Esophagus (tissue), 2 donors: Measurements from ENCODE around the gene IQCB1. TPM values are rescaled to one million over a fixed set of nuclear protein-coding genes. Genes with fewer than 3 reads are reported as not detected.

Source experiments
- H3K27ac ChIP-seq, 2 donors: one replicate each; pipeline ENCODE4 v1.5.1; 2013; ENCODE audit warnings: low read depth in 2 of 2, mild to moderate bottlenecking in 2 of 2, inconsistent platforms in 1 of 2, low read length in 1 of 2, moderate library complexity in 1 of 2
- H3K27me3 ChIP-seq, 2 donors: one replicate each; pipeline ENCODE4 v1.6.1; 2013; ENCODE audit warnings: low read length in 2 of 2, control low read depth in 1 of 2, mild to moderate bottlenecking in 1 of 2; ENCODE audit not compliant: insufficient read depth in 2 of 2, control insufficient read depth in 1 of 2
- H3K36me3 ChIP-seq, 2 donors: one replicate each; pipeline ENCODE4 v1.6.1; 2013; ENCODE audit warnings: low read length in 1 of 2; ENCODE audit not compliant: control insufficient read depth in 2 of 2, insufficient read depth in 2 of 2
- H3K4me1 ChIP-seq, 2 donors: one replicate each; pipeline ENCODE4 v1.6.1; 2013; ENCODE audit warnings: low read length in 1 of 2; ENCODE audit not compliant: control insufficient read depth in 2 of 2, insufficient read depth in 2 of 2
- H3K4me3 ChIP-seq, 2 donors: one replicate each; pipeline ENCODE4 v1.5.1; 2013; ENCODE audit warnings: low read length in 2 of 2, mild to moderate bottlenecking in 2 of 2, low read depth in 1 of 2, moderate library complexity in 1 of 2
- H3K9me3 ChIP-seq, 2 donors: one replicate each; pipeline ENCODE4 v1.6.1; 2013; ENCODE audit warnings: mild to moderate bottlenecking in 2 of 2, low read depth in 1 of 2, low read length in 1 of 2, moderate library complexity in 1 of 2; ENCODE audit not compliant: control insufficient read depth in 2 of 2, insufficient read depth in 1 of 2
- WGBS, 2 donors: extraction: QIAGEN DNeasy Blood & Tissue Kit; methylation state at CpG; one replicate each; pipeline ENCODE4 v1.1.7; 2013; 5-methylcytosine and 5-hydroxymethylcytosine counted together
- polyA plus RNA-seq, 2 donors: library from polyadenylated mRNA; stranded (reverse); fragments of 200-250 nt; gene quantifications; one replicate each; pipeline ENCODE4 v1.2.3, GENCODE V29; 2013
- donor health status: healthy with polysubstance abuse.
- donor health status: Bipolar disorder and iron deficiency.

IQCB1 gene
- polyA plus RNA-seq, 2 donors: 8.9 to 12.2 TPM

DNA sequence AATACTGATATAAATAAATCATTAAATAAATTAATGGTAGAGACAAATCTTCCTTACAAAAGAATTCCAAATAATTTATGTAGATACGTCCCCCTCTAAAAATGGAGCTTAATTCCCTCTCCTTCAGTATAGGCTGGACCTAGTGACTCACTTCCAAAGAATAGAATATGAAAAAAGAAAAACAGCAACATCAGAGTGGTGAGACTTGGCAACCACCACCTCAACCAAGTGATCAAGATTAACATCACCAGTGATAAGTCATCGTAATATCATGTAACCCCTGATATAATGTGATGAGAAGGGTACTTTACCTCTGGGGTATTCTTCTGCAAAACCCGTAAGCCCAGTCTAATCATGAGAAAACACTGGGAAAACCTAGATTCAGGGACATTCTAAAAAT is 98.7 kb downstream of the IQCB1 start:
- Histone ChIP-seq H3K4me1 (no peaks in the 10 kb centered on the region), H3K36me3 (no peaks in the 10 kb centered on the region)
- WGBS, 2 donors: 79 to 89% methylated on average over 3 of the region's 3 CpGs

DNA sequence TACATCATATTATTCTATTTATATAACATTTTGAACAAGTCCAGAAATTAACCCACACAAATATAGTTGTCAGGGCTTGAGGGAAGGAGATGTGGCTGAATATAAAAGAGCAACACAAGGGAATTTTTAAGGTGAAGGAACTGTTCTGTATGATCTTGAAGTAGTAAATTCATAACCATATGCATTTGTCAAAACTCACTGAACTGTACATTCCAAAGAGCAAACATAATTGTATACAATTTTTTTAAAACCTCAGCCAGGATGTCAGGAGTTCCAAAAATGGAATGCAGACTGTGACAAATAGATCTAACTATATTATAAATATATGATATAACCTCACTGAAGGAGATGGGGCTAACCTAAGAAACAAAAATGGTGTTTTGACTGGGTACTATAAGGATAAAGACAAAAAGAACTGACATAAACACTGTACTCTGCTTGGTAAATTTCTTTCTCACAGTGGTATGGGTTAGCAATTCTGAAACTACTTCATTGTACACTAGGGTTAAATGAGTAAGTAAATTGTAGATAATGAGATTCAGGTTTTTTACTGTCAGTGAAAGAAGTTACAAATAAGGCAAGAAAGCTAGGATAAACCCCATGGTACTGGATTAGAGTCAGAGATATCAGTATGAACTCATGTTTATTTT is 99.7 kb downstream of the IQCB1 start:
- H3K9me3 ChIP-seq: no peaks in the 10 kb centered on the region
- H3K27ac ChIP-seq: no peak overlapping the region
- no peaks in the 10 kb centered on the region for H3K27me3 ChIP-seq
- H3K4me1 ChIP-seq: no peaks in the 10 kb centered on the region
- H3K36me3 ChIP-seq: no peaks in the 10 kb centered on the region
- no peak overlapping the region for H3K4me3 ChIP-seq

More for the DNA sequence above, 98.7 kb downstream of the IQCB1 start:
- Histone ChIP-seq H3K27ac (no peak overlapping the region), H3K27me3 (no peaks in the 10 kb centered on the region), H3K4me3 (no peak overlapping the region), H3K9me3 (no peaks in the 10 kb centered on the region)

DNA sequence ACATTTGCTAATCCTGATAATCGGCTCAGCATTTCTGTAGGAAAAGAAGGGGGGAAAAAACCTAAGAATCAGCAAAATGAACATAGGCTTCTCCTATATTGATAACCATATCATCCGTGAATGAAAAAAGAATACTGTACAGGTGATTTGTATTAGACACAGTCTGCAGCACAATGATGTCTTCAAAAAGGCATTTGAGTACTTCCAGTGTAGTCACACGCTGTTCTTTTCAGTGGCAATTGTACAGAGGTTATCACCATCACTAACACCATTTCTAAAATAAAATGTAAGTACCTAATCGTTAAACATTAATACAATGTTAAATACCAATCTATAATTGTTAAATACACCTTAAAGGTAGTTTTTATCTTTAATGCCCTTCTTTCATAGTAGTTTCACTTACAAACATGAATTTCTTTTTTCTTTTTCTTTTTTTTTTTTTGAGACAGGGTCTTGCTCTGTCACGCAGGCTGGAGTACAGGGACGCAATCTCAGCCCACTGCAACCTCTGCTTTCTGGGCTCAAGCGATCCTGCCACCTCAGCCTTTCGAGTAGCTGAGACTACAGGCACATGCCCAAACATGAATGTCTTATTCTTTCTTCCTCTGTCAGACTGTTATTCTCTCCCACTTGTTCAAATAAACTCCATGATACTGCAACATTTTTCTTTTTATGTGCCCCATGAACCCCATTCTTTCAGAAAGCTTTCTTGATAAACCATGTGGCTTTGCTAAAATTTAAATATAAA is 103.7 kb downstream of the IQCB1 start:
- Histone ChIP-seq H3K36me3 (no peaks in the 10 kb centered on the region), H3K4me1 (no peaks in the 10 kb centered on the region), H3K9me3 (no peaks in the 10 kb centered on the region), H3K4me3 (no peak overlapping the region), H3K27me3 (no peaks in the 10 kb centered on the region), H3K27ac (no peak overlapping the region)
- 53 to 62% methylated on average over 8 of the region's 8 CpGs for WGBS, 2 donors

DNA sequence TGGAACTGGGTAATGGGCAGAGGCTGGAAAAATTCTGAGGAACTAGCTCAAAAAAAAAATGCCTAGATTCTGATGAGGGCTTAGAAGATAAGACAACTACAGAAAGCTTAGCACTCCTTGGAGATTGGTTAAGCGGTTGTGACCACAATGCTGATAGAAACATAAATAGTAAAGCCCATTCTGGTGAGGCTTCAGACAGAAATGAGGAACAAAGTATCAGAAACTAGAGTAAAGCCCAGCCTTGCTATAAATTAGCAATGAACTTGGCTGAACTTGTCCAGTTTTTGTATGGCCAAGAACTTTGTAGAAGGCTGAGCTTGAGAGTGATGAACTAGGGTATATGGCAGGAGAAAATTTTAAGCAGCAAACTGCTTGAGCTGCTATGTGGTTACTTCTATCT is 110.7 kb downstream of the IQCB1 start:
- no peaks in the 10 kb centered on the region for H3K27me3 ChIP-seq
- peaks cover 6 to 9% of the 10 kb centered on the region in 2 donors for H3K36me3 ChIP-seq
- no peak overlapping the region for H3K4me3 ChIP-seq
- no peaks in the 10 kb centered on the region for H3K4me1 ChIP-seq
- no peak overlapping the region for H3K27ac ChIP-seq
- 93 to 97% methylated on average over 1 of the region's 1 CpG for WGBS, 2 donors
- H3K9me3 ChIP-seq: no peaks in the 10 kb centered on the region

DNA sequence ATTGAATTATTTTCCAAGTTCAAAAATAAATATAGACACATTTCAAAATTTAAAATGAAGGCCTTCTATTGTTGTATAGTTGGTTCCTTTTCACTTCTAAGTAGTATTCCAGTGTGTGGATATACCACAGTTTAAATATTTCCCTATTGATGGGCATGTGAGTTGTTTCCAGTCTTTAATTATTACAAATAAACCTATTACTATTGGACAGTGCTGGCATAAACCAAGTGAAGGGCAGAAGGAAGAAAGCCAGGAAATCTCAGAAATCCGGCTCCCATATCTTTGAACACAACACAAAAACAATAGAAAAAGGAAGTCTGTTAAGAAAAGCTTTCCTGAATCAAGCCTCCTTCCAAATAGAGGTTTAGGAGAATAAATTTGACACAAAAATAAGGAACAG is 111.4 kb downstream of the IQCB1 start:
- Histone ChIP-seq H3K27me3 (no peaks in the 10 kb centered on the region), H3K27ac (no peak overlapping the region), H3K4me3 (no peak overlapping the region), H3K4me1 (no peaks in the 10 kb centered on the region), H3K9me3 (no peaks in the 10 kb centered on the region), H3K36me3 (peaks cover 6 to 9% of the 10 kb centered on the region in 2 donors)
- 86 to 92% methylated on average over 1 of the region's 1 CpG for WGBS, 2 donors

DNA sequence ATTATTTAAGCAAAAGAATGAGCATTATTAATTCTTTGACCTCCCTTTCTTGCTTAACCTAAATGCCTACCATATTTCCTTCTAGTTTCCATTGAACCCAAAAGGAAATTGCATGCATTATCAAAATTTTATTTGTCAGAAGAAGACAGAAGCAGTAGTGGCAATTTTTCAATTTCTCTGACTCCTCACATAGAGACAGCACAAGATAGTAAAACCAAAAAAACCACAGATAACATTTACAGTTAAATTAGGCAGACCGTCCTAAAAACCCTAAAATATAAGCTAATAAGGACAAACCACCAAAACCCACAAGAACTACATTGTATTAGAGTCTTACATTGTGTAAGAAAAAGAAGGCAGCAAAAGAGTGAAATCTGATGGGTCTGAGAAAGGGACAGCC is 112.4 kb downstream of the IQCB1 start:
- no peaks in the 10 kb centered on the region for H3K9me3 ChIP-seq
- H3K36me3 ChIP-seq: peaks cover 10 to 13% of the 10 kb centered on the region in 2 donors
- H3K4me3 ChIP-seq: no peak overlapping the region
- no peaks in the 10 kb centered on the region for H3K4me1 ChIP-seq
- 81 to 88% methylated on average over 1 of the region's 1 CpG for WGBS, 2 donors
- H3K27ac ChIP-seq: no peak overlapping the region
- no peaks in the 10 kb centered on the region for H3K27me3 ChIP-seq

DNA sequence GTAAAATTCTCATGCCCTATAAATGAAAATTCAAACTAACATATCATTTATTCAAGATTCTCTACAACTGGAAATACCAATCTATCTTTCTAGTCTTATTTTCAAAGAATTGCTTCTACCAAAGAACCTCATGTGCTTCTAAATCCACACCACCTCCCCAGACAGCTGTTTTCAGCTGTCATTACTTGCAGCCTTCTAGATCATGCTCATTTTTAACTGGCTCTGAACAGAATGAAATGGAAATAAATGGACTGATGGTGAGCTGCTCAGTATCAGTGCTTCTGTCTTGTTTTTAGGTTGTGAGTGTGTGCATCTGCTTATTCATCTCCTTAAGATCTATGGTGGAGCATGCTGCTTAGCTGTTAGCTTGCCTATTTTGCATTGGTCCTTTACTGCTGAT is 114.7 kb downstream of the IQCB1 start:
- Histone ChIP-seq H3K36me3 (peaks cover 13 to 18% of the 10 kb centered on the region in 2 donors), H3K27me3 (no peaks in the 10 kb centered on the region), H3K4me3 (no peak overlapping the region), H3K4me1 (no peaks in the 10 kb centered on the region), H3K9me3 (no peaks in the 10 kb centered on the region), H3K27ac (no peak overlapping the region)

Other genes starting within 250 kb of the IQCB1 start
- gene FBXO40, start 241.7 kb downstream of the IQCB1 start, polyA plus RNA-seq: not detected
- gene HCLS1, start 174.2 kb downstream of the IQCB1 start, polyA plus RNA-seq: 1 to 10 TPM; 6.2 to 6.4 TPM
- gene GOLGB1, start 85.3 kb downstream of the IQCB1 start, polyA plus RNA-seq: 10 to 100 TPM; 11.3 to 11.7 TPM
- 1 to 10 TPM; 3.5 to 3.8 TPM for gene EAF2, start 149 bp upstream of the IQCB1 start, polyA plus RNA-seq
- 1 to 10 TPM; 2.1 to 2.6 TPM for gene SLC15A2, start 59.3 kb upstream of the IQCB1 start, polyA plus RNA-seq
- 1 to 10 TPM; 1.9 to 2.6 TPM for gene ILDR1, start 187.2 kb upstream of the IQCB1 start, polyA plus RNA-seq
- under 1 TPM; 0.39 to 0.85 TPM for gene CD86, start 220.3 kb upstream of the IQCB1 start, polyA plus RNA-seq